ENCODE data around the gene MOB3A. TPM values are rescaled to one million over a fixed set of nuclear protein-coding genes. Genes with fewer than 3 reads are reported as not detected.

Gene MOB3A
- total and polyA plus RNA-seq, 2 experiments from 2014 or later: 2.9 to 5.9 TPM

- TF ChIP-seq, protein P1, sequence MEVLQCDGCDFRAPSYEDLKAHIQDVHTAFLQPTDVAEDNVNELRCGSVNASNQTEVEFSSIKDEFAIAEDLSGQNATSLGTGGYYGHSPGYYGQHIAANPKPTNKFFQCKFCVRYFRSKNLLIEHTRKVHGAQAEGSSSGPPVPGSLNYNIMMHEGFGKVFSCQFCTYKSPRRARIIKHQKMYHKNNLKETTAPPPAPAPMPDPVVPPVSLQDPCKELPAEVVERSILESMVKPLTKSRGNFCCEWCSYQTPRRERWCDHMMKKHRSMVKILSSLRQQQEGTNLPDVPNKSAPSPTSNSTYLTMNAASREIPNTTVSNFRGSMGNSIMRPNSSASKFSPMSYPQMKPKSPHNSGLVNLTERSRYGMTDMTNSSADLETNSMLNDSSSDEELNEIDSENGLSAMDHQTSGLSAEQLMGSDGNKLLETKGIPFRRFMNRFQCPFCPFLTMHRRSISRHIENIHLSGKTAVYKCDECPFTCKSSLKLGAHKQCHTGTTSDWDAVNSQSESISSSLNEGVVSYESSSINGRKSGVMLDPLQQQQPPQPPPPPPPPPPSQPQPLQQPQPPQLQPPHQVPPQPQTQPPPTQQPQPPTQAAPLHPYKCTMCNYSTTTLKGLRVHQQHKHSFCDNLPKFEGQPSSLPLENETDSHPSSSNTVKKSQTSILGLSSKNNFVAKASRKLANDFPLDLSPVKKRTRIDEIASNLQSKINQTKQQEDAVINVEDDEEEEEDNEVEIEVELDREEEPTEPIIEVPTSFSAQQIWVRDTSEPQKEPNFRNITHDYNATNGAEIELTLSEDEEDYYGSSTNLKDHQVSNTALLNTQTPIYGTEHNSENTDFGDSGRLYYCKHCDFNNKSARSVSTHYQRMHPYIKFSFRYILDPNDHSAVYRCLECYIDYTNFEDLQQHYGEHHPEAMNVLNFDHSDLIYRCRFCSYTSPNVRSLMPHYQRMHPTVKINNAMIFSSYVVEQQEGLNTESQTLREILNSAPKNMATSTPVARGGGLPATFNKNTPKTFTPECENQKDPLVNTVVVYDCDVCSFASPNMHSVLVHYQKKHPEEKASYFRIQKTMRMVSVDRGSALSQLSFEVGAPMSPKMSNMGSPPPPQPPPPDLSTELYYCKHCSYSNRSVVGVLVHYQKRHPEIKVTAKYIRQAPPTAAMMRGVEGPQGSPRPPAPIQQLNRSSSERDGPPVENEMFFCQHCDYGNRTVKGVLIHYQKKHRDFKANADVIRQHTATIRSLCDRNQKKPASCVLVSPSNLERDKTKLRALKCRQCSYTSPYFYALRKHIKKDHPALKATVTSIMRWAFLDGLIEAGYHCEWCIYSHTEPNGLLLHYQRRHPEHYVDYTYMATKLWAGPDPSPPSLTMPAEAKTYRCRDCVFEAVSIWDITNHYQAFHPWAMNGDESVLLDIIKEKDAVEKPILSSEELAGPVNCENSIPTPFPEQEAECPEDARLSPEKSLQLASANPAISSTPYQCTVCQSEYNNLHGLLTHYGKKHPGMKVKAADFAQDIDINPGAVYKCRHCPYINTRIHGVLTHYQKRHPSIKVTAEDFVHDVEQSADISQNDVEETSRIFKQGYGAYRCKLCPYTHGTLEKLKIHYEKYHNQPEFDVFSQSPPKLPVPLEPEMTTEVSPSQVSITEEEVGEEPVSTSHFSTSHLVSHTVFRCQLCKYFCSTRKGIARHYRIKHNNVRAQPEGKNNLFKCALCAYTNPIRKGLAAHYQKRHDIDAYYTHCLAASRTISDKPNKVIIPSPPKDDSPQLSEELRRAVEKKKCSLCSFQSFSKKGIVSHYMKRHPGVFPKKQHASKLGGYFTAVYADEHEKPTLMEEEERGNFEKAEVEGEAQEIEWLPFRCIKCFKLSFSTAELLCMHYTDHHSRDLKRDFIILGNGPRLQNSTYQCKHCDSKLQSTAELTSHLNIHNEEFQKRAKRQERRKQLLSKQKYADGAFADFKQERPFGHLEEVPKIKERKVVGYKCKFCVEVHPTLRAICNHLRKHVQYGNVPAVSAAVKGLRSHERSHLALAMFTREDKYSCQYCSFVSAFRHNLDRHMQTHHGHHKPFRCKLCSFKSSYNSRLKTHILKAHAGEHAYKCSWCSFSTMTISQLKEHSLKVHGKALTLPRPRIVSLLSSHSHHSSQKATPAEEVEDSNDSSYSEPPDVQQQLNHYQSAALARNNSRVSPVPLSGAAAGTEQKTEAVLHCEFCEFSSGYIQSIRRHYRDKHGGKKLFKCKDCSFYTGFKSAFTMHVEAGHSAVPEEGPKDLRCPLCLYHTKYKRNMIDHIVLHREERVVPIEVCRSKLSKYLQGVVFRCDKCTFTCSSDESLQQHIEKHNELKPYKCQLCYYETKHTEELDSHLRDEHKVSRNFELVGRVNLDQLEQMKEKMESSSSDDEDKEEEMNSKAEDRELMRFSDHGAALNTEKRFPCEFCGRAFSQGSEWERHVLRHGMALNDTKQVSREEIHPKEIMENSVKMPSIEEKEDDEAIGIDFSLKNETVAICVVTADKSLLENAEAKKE (CRISPR knock-in tag; IDR thresholded peaks at IDR 0.05): no peak
- TF ChIP-seq NANOG (IDR thresholded peaks at IDR 0.05; ENCODE audit: borderline replicate concordance) (no peak), ETS1 (IDR thresholded peaks at IDR 0.05) (no peak)
Measured at GRCh38 chr19:2043251-2043641, 52.9 kb downstream of the MOB3A start (continued).

DNA sequence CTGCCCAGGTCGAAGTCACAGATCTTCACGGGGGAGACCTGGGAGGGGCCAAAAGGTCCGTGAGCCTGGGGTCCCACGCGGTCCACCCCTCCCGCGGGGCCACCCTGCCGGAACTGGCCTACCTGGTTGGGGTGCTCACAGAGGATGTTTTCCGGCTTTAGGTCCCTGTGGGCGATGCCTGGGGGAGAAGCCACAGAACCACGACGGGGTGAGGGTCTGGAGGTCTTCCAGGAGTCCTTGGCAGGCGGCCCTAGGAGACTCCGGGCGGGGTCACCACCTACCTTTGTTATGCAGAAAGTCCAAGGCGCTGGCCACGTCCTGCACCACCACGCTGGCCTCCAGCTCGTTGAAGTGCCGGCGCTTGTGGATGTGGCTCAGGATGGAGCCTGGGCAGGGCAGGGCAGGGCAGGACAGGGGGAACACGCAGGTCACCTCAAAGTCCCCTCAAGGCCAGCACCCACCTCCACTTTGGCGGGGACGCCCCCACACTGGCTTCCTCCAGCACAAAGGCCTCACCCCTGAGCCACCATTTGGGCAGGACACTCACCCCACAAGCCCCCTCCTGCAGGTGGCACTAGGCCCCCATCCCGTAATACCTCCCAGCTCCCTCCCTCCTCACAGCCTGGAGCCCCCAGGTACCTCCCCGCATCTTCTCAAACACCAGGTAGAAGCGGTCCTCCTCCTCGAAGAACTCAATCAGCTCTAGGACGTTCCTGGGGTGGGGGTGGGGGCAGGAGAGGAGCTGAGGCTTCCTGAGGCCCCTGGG is 53.5 kb downstream of the MOB3A start:
- peaks cover 8% of the 10 kb centered on the region; the same call in 2 of the 3 replicates for H3K4me1 Mint-ChIP-seq
- DNase-seq (ENCODE audit: low spot score): peak; percentile 54
- TF ChIP-seq EZH2 (IDR thresholded peaks at IDR 0.05; ENCODE audit: low read depth, unreplicated experiment): no peak
- no peak for TF ChIP-seq POLR2AphosphoS5 (IDR thresholded peaks at IDR 0.05; ENCODE audit: low read depth)
- no peak for TF ChIP-seq STAT1 (IDR thresholded peaks at IDR 0.05; ENCODE audit: unreplicated experiment)
- 0 out of 4 replicates have a peak, but pooled peaks of 1 of the 2 experiments have one; percentile 9 for TF ChIP-seq CTCF (conservative IDR thresholded peaks at IDR 0.05; ENCODE audit: low read depth in 2 of 2)
- no peak for TF ChIP-seq ETS1 (IDR thresholded peaks at IDR 0.05)

More for the DNA sequence above, 53.5 kb downstream of the MOB3A start:
- peak overlapping the region; percentile 48; the same call in 1 of the 2 replicates for H3K4me3 ChIP-seq
- Mint-ChIP-seq H3K36me3 (ENCODE audit: low read depth) (peaks cover 18% of the 10 kb centered on the region; the same call in 2 of the 3 replicates), H3K27ac (peak overlapping the region; percentile 90), H3K4me3 (peak overlapping the region; percentile 34; the same call in 2 of the 3 replicates), H3K27me3 (ENCODE audit: insufficient read depth, low read depth, poor library complexity) (peaks cover 12% of the 10 kb centered on the region), H3K9me3 (no peaks in the 10 kb centered on the region)
- peaks cover 6% of the 10 kb centered on the region for H4K20me1 ChIP-seq (replicated peaks; ENCODE audit: insufficient read depth)
- ATAC-seq: peak; percentile 9
- H3K4me2 ChIP-seq: peak overlapping the region; percentile 78
- H3K79me2 ChIP-seq (replicated peaks; ENCODE audit: insufficient read depth): peaks cover 3% of the 10 kb centered on the region
- H3F3A ChIP-seq (replicated peaks; ENCODE audit: low read depth): peaks cover 27% of the 10 kb centered on the region
- 0 out of 2 replicates have a peak overlapping the region, but pooled peaks have one; percentile 63 for H2AFZ ChIP-seq
- H3K27ac ChIP-seq (ENCODE audit: low read depth): peak overlapping the region; percentile 99
- no peaks in the 10 kb centered on the region for H3K27me3 ChIP-seq (ENCODE audit: insufficient read depth)
- peaks cover 8% of the 10 kb centered on the region; the same call in 1 of the 2 replicates for H3K36me3 ChIP-seq (ENCODE audit: insufficient read depth)
- H3K4me1 ChIP-seq (ENCODE audit: insufficient read depth): peaks cover 15% of the 10 kb centered on the region
- no peaks in the 10 kb centered on the region for H3K9me2 ChIP-seq (ENCODE audit: insufficient read depth)
